MCF 10A (cell line): Measurements from ENCODE around the gene LRP11. TPM values are rescaled to one million over a fixed set of nuclear protein-coding genes. Genes with fewer than 3 reads are reported as not detected.
A peak's percentile ranks its signal among the peaks of the same experiment; 100 is the strongest.

Source experiments
- BruUV-seq: library from RNA; stranded (reverse); fragments of 400-500 nt; replicated peaks from 2 replicates; lab custom pipeline; 2021; lab: Mats Ljungman, UMichigan
- CTCF ChIA-PET: fragments of 300-600 bp; sonication (Branson Sonifier 250); formaldehyde crosslinking; extraction: SDS; loops from one replicate; lab custom pipeline; 2021; ENCODE audit warnings: antibody characterized with exemption, inconsistent platforms; lab: Yijun Ruan, JAX
- POLR2A ChIA-PET: fragments of 300-600, 350-650 bp; sonication (Branson Sonifier 250); formaldehyde crosslinking; extraction: SDS; loops from one replicate; lab custom pipeline; 2020; ENCODE audit warnings: antibody characterized with exemption, inconsistent platforms; lab: Yijun Ruan, JAX
- DNase-seq: peaks from one replicate; pipeline ENCODE4 v3.0.0-alpha.2; 2018; ENCODE audit not compliant: unreplicated experiment
- H3K27ac Mint-ChIP-seq: one replicate; pipeline ENCODE4 v1.8.0; 2022; ENCODE audit warnings: mild to moderate bottlenecking, low read depth, mixed read lengths; ENCODE audit not compliant: unreplicated experiment
- H3K27me3 Mint-ChIP-seq: one replicate; pipeline ENCODE4 v1.8.0; 2022; ENCODE audit warnings: mixed read lengths; ENCODE audit not compliant: insufficient read depth, unreplicated experiment
- H3K36me3 Mint-ChIP-seq: one replicate; pipeline ENCODE4 v1.8.0; 2022; ENCODE audit warnings: mild to moderate bottlenecking, moderate library complexity, mixed read lengths; ENCODE audit not compliant: insufficient read depth, unreplicated experiment
- H3K4me1 Mint-ChIP-seq: one replicate; pipeline ENCODE4 v1.8.0; 2022; ENCODE audit warnings: mixed read lengths; ENCODE audit not compliant: insufficient read depth, unreplicated experiment
- H3K4me3 Mint-ChIP-seq: one replicate; pipeline ENCODE4 v1.8.0; 2022; ENCODE audit warnings: mild to moderate bottlenecking, moderate library complexity, mixed read lengths; ENCODE audit not compliant: unreplicated experiment
- H3K9me3 Mint-ChIP-seq: one replicate; pipeline ENCODE4 v1.8.0; 2022; ENCODE audit warnings: mixed read lengths; ENCODE audit not compliant: unreplicated experiment
- intact Hi-C: fragments of 100-400 bp; cut with micrococcal nuclease; formaldehyde crosslinking; loops from 2 replicates; pipeline ENCODE4 v1.14.1; 2022
- total RNA-seq: library from RNA; stranded (reverse); gene quantifications from 2 replicates; pipeline ENCODE4 v1.2.3, GENCODE V29; 2022
- TF ChIP-seq, protein P1 (sequence below): fragments of 200-600 bp; IDR thresholded peaks from one replicate; pipeline ENCODE4 v1.8.0; 2022; ENCODE audit warnings: antibody characterized with exemption, mild to moderate bottlenecking; ENCODE audit not compliant: unreplicated experiment

The LRP11 gene
- total RNA-seq, 1 experiment from 2014 or later: 46.1 TPM

- Mint-ChIP-seq H3K27ac (peak within 1 kb of the TSS; percentile 85), H3K27me3 (no peaks in the 10 kb centered on the region), H3K9me3 (no peaks in the 10 kb centered on the region), H3K4me3 (peak within 1 kb of the TSS; percentile 41), H3K4me1 (peaks cover 63% of the 10 kb centered on the region), H3K36me3 (no peaks in the 10 kb centered on the region)
- intact Hi-C loops: loop anchor here (1.0 to 2.0 kb wide), 2 partner anchors 10 to 33 kb away; partner anchors contain the start of gene LRP11
- ChIA-PET POLR2A (interaction anchor here (1.0 to 4.0 kb wide), 7 partner anchors 11 to 151 kb away, joined by 3 to 37 read pairs (median 4); no protein-coding TSS in a partner anchor), CTCF (interaction anchor here (0.6 to 1.0 kb wide), 5 partner anchors 9 to 153 kb away, joined by 3 to 4 read pairs (median 4); no protein-coding TSS in a partner anchor)
- TF ChIP-seq, protein P1, sequence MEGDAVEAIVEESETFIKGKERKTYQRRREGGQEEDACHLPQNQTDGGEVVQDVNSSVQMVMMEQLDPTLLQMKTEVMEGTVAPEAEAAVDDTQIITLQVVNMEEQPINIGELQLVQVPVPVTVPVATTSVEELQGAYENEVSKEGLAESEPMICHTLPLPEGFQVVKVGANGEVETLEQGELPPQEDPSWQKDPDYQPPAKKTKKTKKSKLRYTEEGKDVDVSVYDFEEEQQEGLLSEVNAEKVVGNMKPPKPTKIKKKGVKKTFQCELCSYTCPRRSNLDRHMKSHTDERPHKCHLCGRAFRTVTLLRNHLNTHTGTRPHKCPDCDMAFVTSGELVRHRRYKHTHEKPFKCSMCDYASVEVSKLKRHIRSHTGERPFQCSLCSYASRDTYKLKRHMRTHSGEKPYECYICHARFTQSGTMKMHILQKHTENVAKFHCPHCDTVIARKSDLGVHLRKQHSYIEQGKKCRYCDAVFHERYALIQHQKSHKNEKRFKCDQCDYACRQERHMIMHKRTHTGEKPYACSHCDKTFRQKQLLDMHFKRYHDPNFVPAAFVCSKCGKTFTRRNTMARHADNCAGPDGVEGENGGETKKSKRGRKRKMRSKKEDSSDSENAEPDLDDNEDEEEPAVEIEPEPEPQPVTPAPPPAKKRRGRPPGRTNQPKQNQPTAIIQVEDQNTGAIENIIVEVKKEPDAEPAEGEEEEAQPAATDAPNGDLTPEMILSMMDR: no peak
- no TSS peak for BruUV-seq
- peak; percentile 24 for DNase-seq
Observed at GRCh38 chr6:149897855-149898744, 33.9 kb upstream of the LRP11 start, which contains the start of gene RAET1E. Gene RAET1E, minus strand, starts transcription at chr6:149898113. Its CDS starts 7,212 bp downstream, at chr6:149890901.

GRCh38 chr6:149897015-149897697 lies 33.0 kb upstream of the LRP11 start:
- H3K36me3 Mint-ChIP-seq: no peaks in the 10 kb centered on the region
- H3K27ac Mint-ChIP-seq: peak overlapping the region; percentile 85
- H3K27me3 Mint-ChIP-seq: no peaks in the 10 kb centered on the region
- CTCF ChIA-PET: interaction anchor here (0.6 to 1.3 kb wide), 7 partner anchors 10 to 180 kb away, joined by 3 to 5 read pairs (median 4); partner anchors contain the start of gene LATS1
- intact Hi-C loops: loop anchor here (1.0 to 2.0 kb wide), 2 partner anchors 9 to 32 kb away; partner anchors contain the start of gene LRP11
- H3K4me3 Mint-ChIP-seq: peak overlapping the region; percentile 41
- no TSS peak for BruUV-seq
- H3K4me1 Mint-ChIP-seq: peaks cover 63% of the 10 kb centered on the region
- peak; percentile 97 for DNase-seq
- H3K9me3 Mint-ChIP-seq: no peaks in the 10 kb centered on the region
- POLR2A ChIA-PET: interaction anchor here (0.6 to 3.5 kb wide), 16 partner anchors 10 to 402 kb away, joined by 3 to 37 read pairs (median 5); partner anchors contain the start of genes LATS1 and PCMT1
- TF ChIP-seq, protein P1: no peak

DNA sequence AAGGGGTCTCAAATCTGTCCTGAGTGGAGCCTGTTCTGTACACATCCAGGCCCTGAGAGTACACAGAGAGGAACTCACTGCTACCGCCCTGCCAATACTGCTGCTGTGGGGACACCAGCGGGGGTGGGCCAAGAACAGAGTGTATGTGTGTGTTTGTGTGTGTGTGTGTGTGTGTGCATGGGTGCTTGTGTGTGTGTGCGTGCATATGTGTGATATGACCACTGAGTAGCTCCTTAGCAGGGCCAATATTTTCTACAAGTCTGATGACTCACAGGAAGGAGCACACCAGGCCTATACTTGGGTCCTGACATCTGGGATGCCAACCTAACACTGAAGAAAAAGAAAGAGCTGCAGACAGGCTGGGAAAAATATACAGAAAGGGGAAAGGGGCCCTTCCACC lies 32.3 kb upstream of the LRP11 start:
- POLR2A ChIA-PET: interaction anchor here (0.9 to 3.5 kb wide), 12 partner anchors 9 to 178 kb away, joined by 3 to 37 read pairs (median 6); partner anchors contain the start of genes LATS1 and PCMT1

More for the DNA sequence above, 32.3 kb upstream of the LRP11 start:
- DNase-seq: peak; percentile 43
- peak overlapping the region; percentile 85 for H3K27ac Mint-ChIP-seq
- peaks cover 64% of the 10 kb centered on the region for H3K4me1 Mint-ChIP-seq
- BruUV-seq: no TSS peak
- no peaks in the 10 kb centered on the region for H3K9me3 Mint-ChIP-seq
- CTCF ChIA-PET: interaction anchor here (0.7 to 1.4 kb wide), 5 partner anchors 9 to 179 kb away, joined by 3 to 4 read pairs (median 4); partner anchors contain the start of gene LATS1
- peak overlapping the region; percentile 41 for H3K4me3 Mint-ChIP-seq
- no peaks in the 10 kb centered on the region for H3K36me3 Mint-ChIP-seq
- intact Hi-C loops: loop anchor here (2.0 kb wide), 1 partner anchor 32 kb away; the partner anchor contains the start of gene LRP11
- TF ChIP-seq, protein P1: no peak
- H3K27me3 Mint-ChIP-seq: no peaks in the 10 kb centered on the region
